ENCODE results near the gene TCF3. TPM values are rescaled to one million over a fixed set of nuclear protein-coding genes. Genes with fewer than 3 reads are reported as not detected.

TCF3 gene
- total and polyA plus RNA-seq, 10 of the 15 experiments (the other 5 are each of a cell fraction or from before 2014, with no cell fraction given), result 6.7 to 282 (median 70.7) TPM

- no peak overlapping the region for H3K4me2 ChIP-seq (ENCODE audit: control insufficient read depth, insufficient read depth)
- H3K36me3 ChIP-seq (ENCODE audit: control insufficient read depth in 2 of 2, insufficient read depth in 2 of 2, low read length in 1 of 2), result no peaks in the 10 kb centered on the region
- DNase-seq (ENCODE audit: low read depth, low spot score) (no peak), ATAC-seq (no peak), FAIRE-seq (no peak)
- POLR2A ChIA-PET, result no interaction called here
- CTCF ChIA-PET, result no interaction called here
- RAD21 ChIA-PET (ENCODE audit: unreplicated experiment), result no interaction called here
- WGBS (ENCODE audit: insufficient coverage, insufficient replicate concordance, low lambda C conversion rate, missing lambda C conversion rate), result 56% methylated on average over 19 of the region's 19 CpGs
- SMC1A ChIA-PET (ENCODE audit: uncharacterized antibody, unreplicated experiment), result no interaction called here
- H4K20me1 ChIP-seq (ENCODE audit: control insufficient read depth, insufficient read depth), result no peaks in the 10 kb centered on the region
- BruUV-seq (replicated peaks), result no TSS peak
- H3K4me1 ChIP-seq (ENCODE audit: control insufficient read depth, insufficient read depth, low read length), result no peaks in the 10 kb centered on the region
- TF ChIP-seq LARP7 (IDR thresholded peaks at IDR 0.05), result no peak
- no peak for TF ChIP-seq KDM1A (IDR thresholded peaks at IDR 0.05; ENCODE audit: borderline replicate concordance)
- TF ChIP-seq TCF12 (IDR thresholded peaks at IDR 0.05; ENCODE audit: low read depth, low read length), result no peak
- TF ChIP-seq PRDM15 (CRISPR knock-in tag; IDR thresholded peaks at IDR 0.05), result no peak
- TF ChIP-seq NR2F1 (conservative IDR thresholded peaks at IDR 0.05), result no peak
- TF ChIP-seq ETV6 (conservative IDR thresholded peaks at IDR 0.05 in 1 of 2, IDR thresholded peaks at IDR 0.05 in 1 of 2; ENCODE audit: borderline replicate concordance in 1 of 2, low read depth in 1 of 2), result no peak
- no peak for TF ChIP-seq IRF3 (IDR thresholded peaks at IDR 0.05)
- TF ChIP-seq HDAC6 (IDR thresholded peaks at IDR 0.05; ENCODE audit: unreplicated experiment), result no peak
- no peak for TF ChIP-seq IRF5 (IDR thresholded peaks at IDR 0.05; ENCODE audit: borderline replicate concordance)
- no peak for TF ChIP-seq MEF2A (IDR thresholded peaks at IDR 0.05; ENCODE audit: insufficient read depth, low read depth, low read length)
- no peak for TF ChIP-seq CBX5 (IDR thresholded peaks at IDR 0.05; ENCODE audit: low read depth)
- TF ChIP-seq CEBPB (IDR thresholded peaks at IDR 0.05; ENCODE audit: borderline replicate concordance in 1 of 2, low read depth in 2 of 2, low read length in 2 of 2), result no peak
- no peak for TF ChIP-seq ZNF622 (IDR thresholded peaks at IDR 0.05)
- TF ChIP-seq HDAC2 (IDR thresholded peaks at IDR 0.05), result no peak
- TF ChIP-seq POU2F2 (IDR thresholded peaks at IDR 0.05; ENCODE audit: borderline replicate concordance, low read depth, low read length), result no peak
- H3K9me3 ChIP-seq (replicated peaks; ENCODE audit: control insufficient read depth, insufficient read depth, low read length), result no peaks in the 10 kb centered on the region
- no peaks in the 10 kb centered on the region for H3K79me2 ChIP-seq (ENCODE audit: control insufficient read depth, insufficient read depth, low read length)
- peaks cover 0 to 2% of the 10 kb centered on the region in 2 experiments; a peak in 3 of 4 replicates for H3K27me3 ChIP-seq (replicated peaks in 1 of 2; ENCODE audit: control insufficient read depth in 2 of 2, insufficient read depth in 2 of 2, low read length in 1 of 2)
- H3K9ac ChIP-seq (ENCODE audit: control insufficient read depth, insufficient read depth, low read length), result no peak overlapping the region
- no peak overlapping the region for H2AFZ ChIP-seq (ENCODE audit: control insufficient read depth, low read depth, low read length)
- H3K27ac ChIP-seq (ENCODE audit: control insufficient read depth, insufficient read depth), result no peak overlapping the region
- in situ Hi-C loops (cut with MboI) (no loop called here), intact Hi-C loops (cut with micrococcal nuclease; ENCODE audit: unreplicated experiment) (no loop called here)
- H3K4me3 ChIP-seq, result no peak overlapping the region
Observed at GRCh38 chr19:1685046-1685445, 32.6 kb upstream of the TCF3 start.

All from GM12878 (cell line).